PC-9 (cell line): ENCODE data around the gene MMP15. TPM values are rescaled to one million over a fixed set of nuclear protein-coding genes. Genes with fewer than 3 reads are reported as not detected.
A peak's percentile ranks its signal among the peaks of the same experiment; 100 is the strongest.

Source experiments
- BruUV-seq: library from RNA; stranded (reverse); fragments of 400-500 nt; replicated peaks from 2 replicates; lab custom pipeline; 2021; lab: Mats Ljungman, UMichigan
- CTCF ChIA-PET: fragments of 300-600 bp; sonication (Branson Sonifier 250); formaldehyde crosslinking; loops from one replicate; lab custom pipeline; 2022; ENCODE audit warnings: antibody characterized with exemption; lab: Charles Lee
- POLR2A ChIA-PET: fragments of 300-600 bp; sonication (Branson Sonifier 250); formaldehyde crosslinking; loops from one replicate; lab custom pipeline; 2022; ENCODE audit warnings: antibody characterized with exemption; ENCODE audit not compliant: unreplicated experiment; lab: Charles Lee
- DNase-seq, 2 experiments: peaks; one replicate each; pipeline versions ENCODE4 v3.0.0 to v3.0.0-alpha.2; 2015 to 2022; ENCODE audit warnings: mixed read lengths in 1 of 2
- H2AFZ ChIP-seq: fragments of 200-600 bp; sonication (generic); 2 replicates; pipeline ENCODE4 v1.8.1; 2017; ENCODE audit warnings: antibody characterized with exemption
- H3F3A ChIP-seq: fragments of 200-600 bp; sonication (generic); 2 replicates; pipeline ENCODE4 v1.8.1; 2017; ENCODE audit warnings: antibody characterized with exemption, mild to moderate bottlenecking, low read depth; ENCODE audit not compliant: insufficient read depth
- H3K27ac ChIP-seq: fragments of 200-600 bp; sonication (generic); 2 replicates; pipeline ENCODE4 v1.6.1; 2016; ENCODE audit warnings: mixed run types
- H3K27me3 ChIP-seq: fragments of 200-600 bp; sonication (generic); 2 replicates; pipeline ENCODE4 v1.6.1; 2016; ENCODE audit warnings: low read depth, mixed run types; ENCODE audit not compliant: insufficient read depth
- H3K36me3 ChIP-seq: fragments of 200-600 bp; sonication (generic); 2 replicates; pipeline ENCODE4 v1.6.1; 2016; ENCODE audit warnings: low read depth, mixed run types
- H3K4me1 ChIP-seq: fragments of 200-600 bp; sonication (generic); replicated peaks from 2 replicates; pipeline ENCODE4 v1.6.1; 2016; ENCODE audit warnings: mixed run types; ENCODE audit not compliant: insufficient read depth
- H3K4me2 ChIP-seq: fragments of 200-600 bp; sonication (generic); 2 replicates; pipeline ENCODE4 v1.6.1; 2017; ENCODE audit warnings: mixed run types
- H3K4me3 ChIP-seq: fragments of 200-600 bp; sonication (generic); 2 replicates; pipeline ENCODE4 v1.6.1; 2016; ENCODE audit warnings: mixed run types
- H3K79me2 ChIP-seq: fragments of 200-600 bp; sonication (generic); 2 replicates; pipeline ENCODE4 v1.6.1; 2017; ENCODE audit warnings: low read depth, mixed run types
- H3K9me2 ChIP-seq: fragments of 200-600 bp; sonication (generic); 2 replicates; pipeline ENCODE4 v1.8.1; 2017; ENCODE audit warnings: mild to moderate bottlenecking; ENCODE audit not compliant: insufficient read depth
- H3K9me3 ChIP-seq: fragments of 200-600 bp; sonication (generic); 2 replicates; pipeline ENCODE4 v1.8.1; 2016; ENCODE audit warnings: low read depth; ENCODE audit not compliant: insufficient read depth
- H4K20me1 ChIP-seq: fragments of 200-600 bp; sonication (generic); 2 replicates; pipeline ENCODE4 v1.8.1; 2017; ENCODE audit not compliant: insufficient read depth
- EZH2 ChIP-seq: fragments of 200-600 bp; sonication (generic); IDR thresholded peaks from 2 replicates; pipeline ENCODE4 v1.8.0; 2017; ENCODE audit warnings: antibody characterized with exemption, low read depth
- intact Hi-C: fragments of 100-400 bp; cut with micrococcal nuclease; formaldehyde crosslinking; loops from one replicate; pipeline ENCODE4 v1.10.0; 2022; ENCODE audit not compliant: unreplicated experiment
- total RNA-seq: library from RNA; stranded (reverse); gene quantifications from 2 replicates; pipeline ENCODE4 v1.2.3, GENCODE V29; 2021
- TF ChIP-seq, protein P1 (sequence below): fragments of 200-600 bp; sonication (generic); conservative IDR thresholded peaks from 2 replicates; pipeline ENCODE4 v1.6.1; 2017; ENCODE audit warnings: mixed run types, antibody characterized with exemption, mild to moderate bottlenecking, moderate library complexity

The MMP15 gene
- total RNA-seq, 1 experiment from 2014 or later: 20.1 TPM

DNA sequence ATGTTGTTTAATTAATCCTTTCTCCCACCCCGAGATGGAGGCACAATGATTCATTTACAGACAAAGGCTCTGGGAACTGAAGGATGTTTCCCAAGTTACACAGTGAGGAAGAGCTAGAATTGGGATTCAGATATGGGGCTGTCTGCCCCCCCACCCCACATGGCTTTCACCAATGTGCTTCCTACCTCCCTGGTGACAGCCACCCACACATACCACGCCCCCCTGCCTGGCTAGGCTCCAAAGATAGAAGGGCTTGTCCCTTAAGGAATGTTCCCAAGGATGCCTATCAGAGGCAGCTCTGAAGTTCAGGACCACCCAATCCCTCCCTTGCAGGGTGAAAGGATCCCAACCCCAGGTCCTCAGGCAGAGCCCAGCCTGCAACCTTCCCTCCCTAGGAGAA is 70.7 kb downstream of the MMP15 start:
- Histone ChIP-seq H3K9me3 (no peaks in the 10 kb centered on the region), H3K27ac (no peak overlapping the region), H3K4me2 (no peak overlapping the region), H3F3A (no peaks in the 10 kb centered on the region), H4K20me1 (no peaks in the 10 kb centered on the region), H3K27me3 (peaks cover 26% of the 10 kb centered on the region; the same call in 1 of the 2 replicates), H3K79me2 (no peaks in the 10 kb centered on the region), H2AFZ (no peak overlapping the region), H3K4me3 (no peak overlapping the region), H3K4me1 (peaks cover 9% of the 10 kb centered on the region; the same call in 1 of the 2 replicates), H3K36me3 (no peaks in the 10 kb centered on the region), H3K9me2 (no peaks in the 10 kb centered on the region)
- TF ChIP-seq EZH2: no peak
- TF ChIP-seq, protein P1, sequence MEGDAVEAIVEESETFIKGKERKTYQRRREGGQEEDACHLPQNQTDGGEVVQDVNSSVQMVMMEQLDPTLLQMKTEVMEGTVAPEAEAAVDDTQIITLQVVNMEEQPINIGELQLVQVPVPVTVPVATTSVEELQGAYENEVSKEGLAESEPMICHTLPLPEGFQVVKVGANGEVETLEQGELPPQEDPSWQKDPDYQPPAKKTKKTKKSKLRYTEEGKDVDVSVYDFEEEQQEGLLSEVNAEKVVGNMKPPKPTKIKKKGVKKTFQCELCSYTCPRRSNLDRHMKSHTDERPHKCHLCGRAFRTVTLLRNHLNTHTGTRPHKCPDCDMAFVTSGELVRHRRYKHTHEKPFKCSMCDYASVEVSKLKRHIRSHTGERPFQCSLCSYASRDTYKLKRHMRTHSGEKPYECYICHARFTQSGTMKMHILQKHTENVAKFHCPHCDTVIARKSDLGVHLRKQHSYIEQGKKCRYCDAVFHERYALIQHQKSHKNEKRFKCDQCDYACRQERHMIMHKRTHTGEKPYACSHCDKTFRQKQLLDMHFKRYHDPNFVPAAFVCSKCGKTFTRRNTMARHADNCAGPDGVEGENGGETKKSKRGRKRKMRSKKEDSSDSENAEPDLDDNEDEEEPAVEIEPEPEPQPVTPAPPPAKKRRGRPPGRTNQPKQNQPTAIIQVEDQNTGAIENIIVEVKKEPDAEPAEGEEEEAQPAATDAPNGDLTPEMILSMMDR: no peak
- DNase-seq: peak in 1 of 2 experiments; percentile 14
- intact Hi-C loops: no loop called here
- POLR2A ChIA-PET: no interaction called here
- CTCF ChIA-PET: interaction anchor here (0.8 kb wide), 1 partner anchor 144 kb away, joined by 3 read pairs; no protein-coding TSS in a partner anchor
- no TSS peak for BruUV-seq

Other genes with a start within 250 kb of the MMP15 start
- 52.5 and 65.5 TPM in 2 replicates for gene KIFC3, start 223.3 kb upstream of the MMP15 start, total RNA-seq
- gene CNGB1, start 54.6 kb upstream of the MMP15 start, total RNA-seq: 1.1 and 2.6 TPM in 2 replicates
- 9.9 and 11.0 TPM in 2 replicates for gene ZNF319, start 25.1 kb upstream of the MMP15 start, total RNA-seq
- gene USB1, start 24.3 kb upstream of the MMP15 start, total RNA-seq: 65.8 and 66.0 TPM in 2 replicates
- 35.9 and 49.6 TPM in 2 replicates for gene CFAP20, start 103.6 kb downstream of the MMP15 start, total RNA-seq
- 100 and 104 TPM in 2 replicates for gene CSNK2A2, start 172.4 kb downstream of the MMP15 start, total RNA-seq